ENCODE data around the gene ODC1.
"Not testable (repeated sequence)": the region's sequence is repeated elsewhere in the genome, so short reads cannot be mapped to it uniquely, and the experiment has no call there.

The ODC1 gene

DNA sequence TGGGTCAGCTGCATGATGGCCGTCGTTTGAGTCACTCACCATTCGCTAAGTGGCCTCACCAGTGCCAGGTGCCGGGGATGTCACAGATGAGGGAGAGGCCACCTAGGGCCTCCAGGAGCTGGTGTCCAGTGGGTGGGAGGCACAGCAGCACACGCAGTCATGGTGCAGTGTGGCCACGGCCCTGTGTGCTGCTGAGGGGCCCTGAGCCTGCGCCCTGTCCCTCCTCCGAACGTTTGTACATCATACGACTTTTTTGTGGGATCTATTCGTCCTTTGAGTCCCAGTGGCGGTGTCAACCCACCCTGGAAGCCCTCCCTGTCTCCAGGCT lies 30.1 kb upstream of the ODC1 start:
- DNase-seq (ENCODE audit: low spot score): no peak

DNA sequence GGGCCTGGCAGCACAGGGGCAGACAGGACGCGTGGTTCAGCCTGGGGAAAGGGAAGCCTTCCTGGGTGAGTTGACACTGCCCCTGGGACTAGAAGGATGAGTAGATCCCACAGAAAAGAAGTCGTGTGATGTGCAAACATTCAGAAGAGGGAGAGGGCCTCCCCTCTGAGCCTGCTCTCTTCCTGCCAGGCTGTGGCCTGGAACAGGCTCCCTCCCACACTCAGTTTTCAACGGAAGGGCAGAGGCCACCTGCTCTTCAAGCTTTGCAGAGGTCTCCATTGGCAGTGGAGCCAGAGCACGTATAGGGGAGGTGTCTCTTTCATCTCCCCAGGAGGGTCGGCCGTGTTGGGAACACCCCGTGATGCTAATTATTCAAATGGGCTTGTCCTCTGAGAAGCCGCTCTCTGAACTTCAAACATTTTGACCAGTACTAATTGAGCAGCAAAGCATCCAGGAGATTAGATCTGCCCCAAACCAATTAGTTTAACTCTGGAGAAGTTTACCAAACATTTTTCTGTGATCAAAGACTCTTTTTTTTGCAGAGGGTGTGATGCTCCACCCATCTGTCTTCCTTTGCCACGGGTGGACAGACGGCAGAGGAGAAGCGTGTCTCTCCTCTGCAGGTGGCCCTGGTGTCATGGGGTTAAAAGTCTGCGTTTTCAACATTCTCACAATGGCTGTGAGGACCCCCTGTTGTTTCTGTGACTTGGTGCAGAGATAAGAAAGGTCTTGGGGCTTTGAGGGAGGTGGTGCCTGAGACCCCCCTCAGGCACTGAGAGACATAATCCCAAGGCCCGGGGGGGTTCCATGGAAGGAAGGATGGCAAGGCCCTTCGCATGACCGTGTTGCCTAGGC lies 29.5 kb upstream of the ODC1 start:
- DNase-seq (ENCODE audit: low spot score): no peak

DNA sequence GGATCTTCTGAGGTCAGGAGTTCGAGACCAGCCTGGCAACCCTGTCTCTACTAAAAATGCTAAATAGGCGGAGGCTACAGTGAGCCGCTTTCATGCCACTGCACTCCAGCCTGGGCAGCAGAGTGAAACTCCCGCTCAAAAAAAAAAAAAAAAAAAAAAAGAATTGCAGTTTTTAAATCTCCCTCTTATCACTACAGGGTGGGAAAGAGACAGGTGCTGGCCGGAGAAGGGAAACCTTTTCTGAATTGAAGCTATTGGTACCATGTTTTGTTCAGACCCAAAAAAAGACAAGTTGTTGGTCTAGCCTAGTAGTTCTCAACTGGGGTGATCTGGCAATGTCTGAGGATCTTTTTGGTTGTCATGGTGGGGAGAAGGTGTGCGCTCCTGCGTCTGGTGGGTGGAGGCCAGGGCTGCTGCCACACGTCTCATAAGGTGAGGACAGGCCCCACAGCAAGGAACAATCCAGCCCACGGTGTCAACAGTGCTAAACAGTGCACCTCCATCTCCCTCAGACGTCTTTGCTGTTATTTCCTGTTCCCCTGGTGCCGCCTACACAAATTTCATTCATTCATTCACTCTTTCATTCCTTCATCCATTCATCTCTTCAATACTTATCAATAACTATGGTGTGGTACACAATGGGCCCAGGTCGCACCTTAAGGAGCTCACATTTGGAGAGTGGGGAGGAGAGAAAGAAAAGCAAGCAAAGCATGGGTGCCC lies 28.8 kb upstream of the ODC1 start:
- no peak for DNase-seq (ENCODE audit: low spot score)

GRCh38 chr2:10475811-10476660 lies 27.9 kb upstream of the ODC1 start:
- DNase-seq (ENCODE audit: low spot score): no peak

GRCh38 chr2:10475221-10475722 lies 27.1 kb upstream of the ODC1 start:
- no peak for DNase-seq (ENCODE audit: low spot score)

GRCh38 chr2:10473121-10473756 lies 25.1 kb upstream of the ODC1 start:
- DNase-seq (ENCODE audit: low spot score): no peak

GRCh38 chr2:10471955-10472354 lies 23.8 kb upstream of the ODC1 start:
- DNase-seq (ENCODE audit: low spot score): no peak

DNA sequence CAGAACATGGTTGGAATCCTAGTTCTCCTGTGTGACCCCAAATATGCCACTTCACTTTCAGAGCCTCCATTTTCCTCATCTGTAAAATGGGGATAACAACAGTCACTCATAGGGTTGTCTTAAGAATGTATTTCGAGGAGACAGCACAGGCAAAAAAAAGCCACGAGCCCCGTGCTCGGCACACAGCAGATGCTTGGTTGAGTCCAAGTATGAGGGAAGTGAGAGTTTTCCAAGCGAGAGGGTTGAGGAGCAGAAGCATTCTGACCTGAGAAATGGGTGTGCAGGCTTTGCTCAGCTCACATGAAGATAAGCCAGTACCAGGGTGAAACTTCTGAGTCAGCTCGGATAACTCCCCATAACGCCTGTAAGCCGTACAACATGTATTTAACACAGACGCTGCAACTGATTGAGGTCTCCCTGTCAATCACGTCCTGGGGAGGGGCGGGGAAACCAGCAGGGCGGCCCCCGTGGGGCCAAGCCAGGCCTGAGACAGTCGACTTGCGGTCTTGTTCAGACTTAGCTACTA lies 23.0 kb upstream of the ODC1 start:
- no peak for DNase-seq (ENCODE audit: low spot score)

GRCh38 chr2:10469955-10470608 lies 22.0 kb upstream of the ODC1 start:
- no peak for DNase-seq (ENCODE audit: low spot score)

- no peak for DNase-seq (ENCODE audit: low spot score)
These were observed 21.2 kb upstream of the ODC1 start for GRCh38 chr2:10469301-10469700.

DNA sequence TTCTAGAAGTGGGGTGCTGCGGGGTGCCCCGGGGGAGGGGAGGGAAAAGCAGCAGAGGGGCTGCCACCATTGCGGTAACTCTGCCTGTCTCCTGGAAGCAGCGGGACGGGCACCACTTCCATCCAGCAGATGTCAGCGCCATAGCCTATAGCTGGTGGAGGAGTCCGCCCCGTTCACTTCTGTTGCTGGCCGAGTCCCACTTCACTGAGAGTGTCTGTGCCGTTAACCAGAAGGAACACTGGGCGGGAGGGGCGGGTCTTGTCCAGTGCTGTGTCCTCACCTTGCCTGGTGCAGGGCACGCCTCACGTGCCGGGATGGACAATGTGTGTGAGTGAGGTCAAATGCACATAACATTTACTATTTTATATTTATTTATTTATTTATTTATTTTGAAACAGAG lies 19.3 kb upstream of the ODC1 start:
- no peak for DNase-seq (ENCODE audit: low spot score)

GRCh38 chr2:10466801-10467200 lies 18.7 kb upstream of the ODC1 start:
- DNase-seq (ENCODE audit: low spot score): no peak

GRCh38 chr2:10465910-10466309 lies 17.8 kb upstream of the ODC1 start:
- no peak for DNase-seq (ENCODE audit: low spot score)

DNA sequence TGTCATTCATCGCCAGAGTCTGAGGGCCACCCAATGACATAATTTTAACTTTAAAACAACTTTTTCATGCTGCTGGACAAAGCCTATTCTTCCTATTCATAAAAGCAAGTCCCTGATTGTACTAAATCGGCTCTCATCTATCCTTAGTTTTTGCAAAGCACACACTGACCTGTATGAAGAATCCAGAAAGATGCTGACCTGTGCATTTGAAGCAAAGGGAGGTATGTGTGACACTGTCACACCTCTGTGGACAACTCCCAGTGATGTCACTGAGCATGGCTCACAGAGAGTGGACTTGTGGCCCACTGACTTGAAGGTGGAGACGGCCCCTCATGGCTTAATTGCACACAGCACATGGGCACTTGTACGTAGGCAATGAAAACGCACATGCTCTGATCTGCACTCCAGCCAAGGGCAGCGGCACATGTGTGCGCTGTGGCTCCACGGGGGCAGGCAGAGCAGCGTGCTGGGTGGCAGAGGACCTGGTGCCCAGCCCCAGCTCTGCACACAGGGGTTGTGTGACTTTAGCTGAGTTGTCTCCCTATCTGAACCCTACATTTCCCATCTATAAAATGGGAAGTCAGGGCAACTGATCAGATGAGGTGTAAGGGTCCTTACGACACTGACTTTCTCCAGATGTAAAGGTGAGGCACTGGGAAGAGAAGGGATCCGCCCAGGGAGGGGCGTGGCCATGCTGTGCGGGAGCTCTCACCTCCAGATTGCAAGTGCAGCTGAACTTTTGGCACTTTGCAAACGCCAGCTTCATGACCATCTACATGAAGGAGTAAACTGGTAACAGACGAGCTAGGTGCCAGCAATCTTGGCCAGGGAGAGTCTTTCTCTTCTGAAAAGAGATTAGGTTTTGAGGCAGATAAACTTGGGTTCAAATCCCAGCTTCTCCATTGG lies 14.3 kb upstream of the ODC1 start:
- no peak for DNase-seq (ENCODE audit: low spot score)

- no peak for DNase-seq (ENCODE audit: low spot score)
These were observed 12.3 kb upstream of the ODC1 start for GRCh38 chr2:10460366-10460796.

- no peak for DNase-seq (ENCODE audit: low spot score)
These were observed 9.9 kb upstream of the ODC1 start for GRCh38 chr2:10457846-10458598.

DNA sequence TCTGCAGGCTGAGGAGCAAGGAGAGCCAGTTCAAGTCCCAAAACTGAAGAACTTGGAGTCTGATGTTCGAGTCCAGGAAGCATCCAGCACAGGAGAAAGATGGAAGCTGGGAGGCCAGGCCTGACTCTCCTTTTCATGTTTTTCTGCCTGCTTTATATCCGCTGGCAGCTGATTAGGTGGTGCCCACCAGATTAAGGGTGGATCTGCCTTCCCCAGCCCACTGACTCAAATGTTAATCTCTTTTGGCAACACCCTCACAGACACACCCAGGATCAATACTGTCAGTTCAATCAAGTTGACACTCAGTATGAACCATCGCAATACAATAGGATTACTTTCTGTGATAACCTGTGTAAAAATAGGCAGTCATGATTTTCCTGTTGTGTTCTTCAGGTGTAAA lies 9.1 kb upstream of the ODC1 start:
- not testable (repeated sequence) for DNase-seq (ENCODE audit: low spot score)

DNA sequence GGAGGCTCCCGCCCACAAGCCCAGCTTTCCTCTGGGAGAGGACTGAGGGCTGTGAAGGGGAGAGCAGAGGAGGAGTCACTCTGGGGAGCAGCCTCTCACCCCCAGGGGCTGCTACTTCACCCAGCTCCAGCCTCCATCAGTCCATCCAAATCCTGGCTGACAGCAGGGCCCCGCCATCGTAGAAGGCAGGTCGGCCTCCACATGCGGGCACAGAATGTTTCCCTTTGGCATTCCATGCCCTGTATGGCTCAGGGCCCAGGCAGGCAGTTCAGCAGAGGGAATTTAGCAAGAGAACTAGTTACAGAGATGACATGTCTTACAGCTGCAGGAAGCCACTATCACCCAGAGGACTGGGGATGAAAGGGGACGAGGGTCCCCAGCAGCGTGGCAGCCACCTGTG lies 6.4 kb upstream of the ODC1 start:
- no peak for DNase-seq (ENCODE audit: low spot score)

DNA sequence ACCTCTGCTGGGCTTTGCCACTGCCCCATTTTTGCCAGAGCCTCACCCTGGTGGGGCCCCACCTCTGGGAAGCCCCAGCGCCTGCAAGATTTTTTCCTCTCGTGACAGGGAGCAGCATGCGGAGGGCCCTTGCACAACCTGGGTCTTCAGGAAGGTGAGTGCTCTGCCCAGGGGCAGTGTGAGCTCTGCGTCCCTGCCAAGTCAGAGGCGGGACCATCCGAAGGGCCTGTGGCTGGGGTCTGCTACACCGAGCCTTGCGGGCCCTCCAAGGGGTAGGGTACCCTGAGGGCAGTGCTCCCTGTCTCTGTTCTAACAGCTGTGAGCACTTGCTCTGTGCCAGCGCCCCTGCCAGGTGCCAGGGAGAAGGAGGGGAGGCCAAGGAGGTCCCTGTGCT lies 5.8 kb upstream of the ODC1 start:
- DNase-seq (ENCODE audit: low spot score): no peak

All from LoVo (cell line).